ENCODE data around the gene RBPJ. TPM values are rescaled to one million over a fixed set of nuclear protein-coding genes. Genes with fewer than 3 reads are reported as not detected.

Gene RBPJ
- polyA plus RNA-seq, 1 of the 3 experiments (the other 2 are of a cell fraction): 13.8 TPM

DNA sequence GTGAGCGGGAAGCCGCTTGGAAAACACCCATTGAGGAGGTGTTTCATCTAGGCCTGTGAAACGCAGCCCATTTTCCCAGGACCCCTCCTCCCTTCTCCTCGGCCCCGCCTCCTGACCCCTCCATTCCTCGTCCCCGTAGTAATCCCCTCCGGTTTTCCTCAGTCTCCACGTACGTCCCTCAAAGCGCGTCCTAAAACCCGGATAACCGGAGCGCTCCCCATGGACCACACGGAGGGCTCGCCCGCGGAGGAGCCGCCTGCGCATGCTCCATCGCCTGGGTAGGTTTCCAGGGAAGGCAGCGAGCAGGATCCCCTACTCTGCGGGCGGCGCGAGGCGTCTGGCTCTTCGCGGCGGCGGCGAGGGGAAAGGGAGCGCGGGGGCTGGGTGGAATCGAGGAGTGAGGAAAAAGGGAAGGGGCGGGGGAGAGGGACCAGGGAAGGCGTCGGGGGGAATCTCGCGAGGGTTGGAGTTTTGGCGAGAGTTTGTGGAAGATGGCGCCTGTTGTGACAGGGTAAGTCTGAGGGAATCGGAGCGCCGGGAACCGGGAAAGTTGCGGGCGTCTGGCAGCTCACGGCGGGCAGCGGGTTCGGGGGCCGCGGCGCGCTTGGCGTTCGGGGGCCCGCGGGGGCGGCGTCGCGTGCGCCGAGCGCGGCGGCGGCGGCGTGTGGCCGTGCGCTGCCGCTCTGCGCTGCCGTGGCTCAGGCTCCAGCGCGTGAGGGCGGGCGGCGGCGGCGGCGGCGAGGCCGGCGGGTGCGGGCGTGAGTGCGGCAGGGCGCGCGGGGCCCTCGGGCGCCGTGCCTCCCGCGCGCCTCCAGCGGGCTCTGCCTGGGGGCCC is at the start of gene RBPJ (continued):
- no peak for TF ChIP-seq MEF2A (IDR thresholded peaks at IDR 0.05; ENCODE audit: borderline replicate concordance, low read depth)
- peak; percentile 76 for TF ChIP-seq NRF1 (IDR thresholded peaks at IDR 0.05; ENCODE audit: low read depth, low read length)
- 0 out of 2 replicates have a peak, but pooled peaks have one; percentile 13 for TF ChIP-seq REST (IDR thresholded peaks at IDR 0.05; ENCODE audit: low read depth, low read length)
- TF ChIP-seq GATA2 (CRISPR knock-in tag; IDR thresholded peaks at IDR 0.05): no peak
- TF ChIP-seq USF2 (IDR thresholded peaks at IDR 0.05; ENCODE audit: borderline replicate concordance, low read depth, low read length): no peak
- TF ChIP-seq IRF3 (IDR thresholded peaks at IDR 0.05; ENCODE audit: low read depth, low read length): no peak

GRCh38 chr4:26271703-26272102 is 49.1 kb upstream of the RBPJ start:
- no peak for DNase-seq
- POLR2A ChIA-PET: no interaction called here
- Histone ChIP-seq H3K36me3 (replicated peaks in 1 of 2; ENCODE audit: control insufficient read depth in 1 of 2, insufficient read depth in 2 of 2, low read length in 1 of 2) (no peaks in the 10 kb centered on the region), H4K20me1 (ENCODE audit: insufficient read depth) (no peaks in the 10 kb centered on the region), H3F3A (replicated peaks; ENCODE audit: insufficient read depth) (no peaks in the 10 kb centered on the region), H3K4me2 (no peak overlapping the region), H3K9ac (no peak overlapping the region), H3K4me3 (ENCODE audit: low read depth in 2 of 2, low read length in 1 of 2) (no peak overlapping the region), H3K9me2 (no peaks in the 10 kb centered on the region), H3K27me3 (ENCODE audit: insufficient read depth) (no peaks in the 10 kb centered on the region; the same call in 1 of the 2 replicates), H3K9me3 (no peaks in the 10 kb centered on the region), H3K27ac (ENCODE audit: low read depth in 2 of 2, low read length in 1 of 2) (no peak overlapping the region), H2AFZ (ENCODE audit: low read depth) (no peak overlapping the region), H3K79me2 (ENCODE audit: insufficient read depth) (no peaks in the 10 kb centered on the region), H3K4me1 (ENCODE audit: control insufficient read depth in 1 of 2, insufficient read depth in 2 of 2, low read depth in 1 of 2, low read length in 1 of 2) (no peaks in the 10 kb centered on the region)
- WGBS (ENCODE audit: low lambda C conversion rate): 67% methylated on average over 5 of the region's 5 CpGs
- CTCF ChIA-PET: no interaction called here
- no peak for TF ChIP-seq USF2 (IDR thresholded peaks at IDR 0.05; ENCODE audit: borderline replicate concordance, low read depth, low read length)
- TF ChIP-seq, protein P1, sequence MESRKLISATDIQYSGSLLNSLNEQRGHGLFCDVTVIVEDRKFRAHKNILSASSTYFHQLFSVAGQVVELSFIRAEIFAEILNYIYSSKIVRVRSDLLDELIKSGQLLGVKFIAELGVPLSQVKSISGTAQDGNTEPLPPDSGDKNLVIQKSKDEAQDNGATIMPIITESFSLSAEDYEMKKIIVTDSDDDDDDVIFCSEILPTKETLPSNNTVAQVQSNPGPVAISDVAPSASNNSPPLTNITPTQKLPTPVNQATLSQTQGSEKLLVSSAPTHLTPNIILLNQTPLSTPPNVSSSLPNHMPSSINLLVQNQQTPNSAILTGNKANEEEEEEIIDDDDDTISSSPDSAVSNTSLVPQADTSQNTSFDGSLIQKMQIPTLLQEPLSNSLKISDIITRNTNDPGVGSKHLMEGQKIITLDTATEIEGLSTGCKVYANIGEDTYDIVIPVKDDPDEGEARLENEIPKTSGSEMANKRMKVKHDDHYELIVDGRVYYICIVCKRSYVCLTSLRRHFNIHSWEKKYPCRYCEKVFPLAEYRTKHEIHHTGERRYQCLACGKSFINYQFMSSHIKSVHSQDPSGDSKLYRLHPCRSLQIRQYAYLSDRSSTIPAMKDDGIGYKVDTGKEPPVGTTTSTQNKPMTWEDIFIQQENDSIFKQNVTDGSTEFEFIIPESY (IDR thresholded peaks at IDR 0.05; ENCODE audit: borderline replicate concordance, low read depth): no peak
- no peak for TF ChIP-seq MEF2A (IDR thresholded peaks at IDR 0.05; ENCODE audit: borderline replicate concordance, low read depth)
- TF ChIP-seq GATA2 (CRISPR knock-in tag; IDR thresholded peaks at IDR 0.05): no peak
- TF ChIP-seq, protein P2, sequence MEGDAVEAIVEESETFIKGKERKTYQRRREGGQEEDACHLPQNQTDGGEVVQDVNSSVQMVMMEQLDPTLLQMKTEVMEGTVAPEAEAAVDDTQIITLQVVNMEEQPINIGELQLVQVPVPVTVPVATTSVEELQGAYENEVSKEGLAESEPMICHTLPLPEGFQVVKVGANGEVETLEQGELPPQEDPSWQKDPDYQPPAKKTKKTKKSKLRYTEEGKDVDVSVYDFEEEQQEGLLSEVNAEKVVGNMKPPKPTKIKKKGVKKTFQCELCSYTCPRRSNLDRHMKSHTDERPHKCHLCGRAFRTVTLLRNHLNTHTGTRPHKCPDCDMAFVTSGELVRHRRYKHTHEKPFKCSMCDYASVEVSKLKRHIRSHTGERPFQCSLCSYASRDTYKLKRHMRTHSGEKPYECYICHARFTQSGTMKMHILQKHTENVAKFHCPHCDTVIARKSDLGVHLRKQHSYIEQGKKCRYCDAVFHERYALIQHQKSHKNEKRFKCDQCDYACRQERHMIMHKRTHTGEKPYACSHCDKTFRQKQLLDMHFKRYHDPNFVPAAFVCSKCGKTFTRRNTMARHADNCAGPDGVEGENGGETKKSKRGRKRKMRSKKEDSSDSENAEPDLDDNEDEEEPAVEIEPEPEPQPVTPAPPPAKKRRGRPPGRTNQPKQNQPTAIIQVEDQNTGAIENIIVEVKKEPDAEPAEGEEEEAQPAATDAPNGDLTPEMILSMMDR (IDR thresholded peaks at IDR 0.05): no peak
- no peak for TF ChIP-seq RFX5 (IDR thresholded peaks at IDR 0.05; ENCODE audit: low read length)
- TF ChIP-seq SIN3A (IDR thresholded peaks at IDR 0.05; ENCODE audit: borderline replicate concordance, low read depth, low read length): no peak
- no peak for TF ChIP-seq TAF1 (IDR thresholded peaks at IDR 0.05; ENCODE audit: borderline replicate concordance, low read depth, low read length)
- TF ChIP-seq, protein P3, sequence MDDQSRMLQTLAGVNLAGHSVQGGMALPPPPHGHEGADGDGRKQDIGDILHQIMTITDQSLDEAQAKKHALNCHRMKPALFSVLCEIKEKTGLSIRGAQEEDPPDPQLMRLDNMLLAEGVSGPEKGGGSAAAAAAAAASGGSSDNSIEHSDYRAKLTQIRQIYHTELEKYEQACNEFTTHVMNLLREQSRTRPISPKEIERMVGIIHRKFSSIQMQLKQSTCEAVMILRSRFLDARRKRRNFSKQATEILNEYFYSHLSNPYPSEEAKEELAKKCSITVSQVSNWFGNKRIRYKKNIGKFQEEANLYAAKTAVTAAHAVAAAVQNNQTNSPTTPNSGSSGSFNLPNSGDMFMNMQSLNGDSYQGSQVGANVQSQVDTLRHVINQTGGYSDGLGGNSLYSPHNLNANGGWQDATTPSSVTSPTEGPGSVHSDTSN (IDR thresholded peaks at IDR 0.05): no peak
- TF ChIP-seq FOXM1 (IDR thresholded peaks at IDR 0.05; ENCODE audit: low read depth): no peak
- TF ChIP-seq CHD2 (IDR thresholded peaks at IDR 0.05; ENCODE audit: low read length, partially characterized antibody): no peak
- no peak for TF ChIP-seq IRF3 (IDR thresholded peaks at IDR 0.05; ENCODE audit: low read depth, low read length)
